K562 (cell line): Measurements from ENCODE around the gene LGALS3. TPM values are rescaled to one million over a fixed set of nuclear protein-coding genes. Genes with fewer than 3 reads are reported as not detected.

ENCODE experiments used
- ATAC-seq: fragments of 200-7000 bp; cut with Tn5 transposase; 3 replicates; pipeline ENCODE4 v1.9.1; 2020; ENCODE audit warnings: moderate library complexity
- BruUV-seq: library from RNA; stranded (reverse); fragments of 400-500 nt; replicated peaks from 2 replicates; lab custom pipeline; 2021; lab: Mats Ljungman, UMichigan
- CTCF ChIA-PET: fragments of 300-600 bp; formaldehyde crosslinking; extraction: SDS; loops from one replicate; lab custom pipeline; 2021; ENCODE audit warnings: low intra/inter-chr PET ratio; lab: Yijun Ruan, JAX
- POLR2A ChIA-PET: fragments of 300-600, 350-650 bp; sonication (Branson Sonifier 250); formaldehyde crosslinking; extraction: SDS; loops from one replicate; lab custom pipeline; 2021; ENCODE audit warnings: antibody characterized with exemption, inconsistent platforms; lab: Yijun Ruan, JAX
- DNase-seq, 4 experiments: peaks; one replicate each; pipeline versions ENCODE4 v3.0.0 to v3.0.0-alpha.2; 2011 to 2018; ENCODE audit warnings: low spot score in 3 of 4, mixed read lengths in 3 of 4; ENCODE audit errors: extremely low read depth in 1 of 4
- FAIRE-seq: peaks from 2 replicates; lab custom pipeline; 2011; peaks lifted over from hg19 to GRCh38; lab: Jason Lieb, UNC
- H2AFZ ChIP-seq: 2 replicates; pipeline ENCODE4 v1.6.0; 2011; ENCODE audit warnings: low read depth, low read length, control low read depth, inconsistent platforms
- H3K27ac ChIP-seq: fragments of 200-600 bp; 3 replicates; pipeline ENCODE4 v1.8.0; 2011; ENCODE audit warnings: low read depth, mild to moderate bottlenecking, control low read depth, inconsistent platforms, low read length, moderate library complexity, mixed read lengths; ENCODE audit errors: extremely low read depth
- H3K27me3 ChIP-seq, 2 experiments: fragments of 300-600 bp in 1 of 2; 2 replicates in 1 of 2; 3 replicates in 1 of 2; pipeline versions ENCODE4 v1.6.0 to v1.8.0; 2011; ENCODE audit warnings: inconsistent platforms in 2 of 2, low read length in 2 of 2, mild to moderate bottlenecking in 1 of 2, mixed read lengths in 1 of 2, moderate library complexity in 1 of 2; ENCODE audit not compliant: control insufficient read depth in 2 of 2, insufficient read depth in 2 of 2
- H3K36me3 ChIP-seq: fragments of 300-600 bp; 3 replicates; pipeline ENCODE4 v1.8.0; 2011; ENCODE audit warnings: mild to moderate bottlenecking, low read length, inconsistent platforms; ENCODE audit not compliant: control insufficient read depth, insufficient read depth
- H3K4me1 ChIP-seq, 2 experiments: fragments of 200-600 bp in 1 of 2; replicated peaks in 1 of 2; 2 replicates in 1 of 2; 3 replicates in 1 of 2; pipeline versions ENCODE4 v1.5.1 to v1.8.0; 2011; ENCODE audit warnings: inconsistent platforms in 2 of 2, low read length in 2 of 2, mild to moderate bottlenecking in 1 of 2, mixed read lengths in 1 of 2, moderate library complexity in 1 of 2; ENCODE audit not compliant: control insufficient read depth in 2 of 2, insufficient read depth in 2 of 2
- H3K4me2 ChIP-seq: 2 replicates; pipeline ENCODE4 v1.6.1; 2011; ENCODE audit warnings: low read length, control low read depth, inconsistent platforms, mixed read lengths; ENCODE audit not compliant: insufficient read depth
- H3K4me3 ChIP-seq: fragments of 200-600 bp; sonication (generic), shearing (Covaris generic); 2 replicates; pipeline ENCODE4 v1.5.1; 2016; ENCODE audit warnings: control low read depth, inconsistent platforms
- H3K79me2 ChIP-seq: fragments of 200-600 bp; 3 replicates; pipeline ENCODE4 v1.8.0; 2011; ENCODE audit warnings: low read length, inconsistent platforms; ENCODE audit not compliant: control insufficient read depth, insufficient read depth
- H3K9ac ChIP-seq, 2 experiments: 2 replicates each; pipeline versions ENCODE4 v1.6.0 to v1.6.1; 2011; ENCODE audit warnings: low read depth in 2 of 2, low read length in 2 of 2, control low read depth in 1 of 2, inconsistent platforms in 1 of 2, mild to moderate bottlenecking in 1 of 2, mixed read lengths in 1 of 2; ENCODE audit not compliant: insufficient read depth in 1 of 2
- H3K9me1 ChIP-seq: one replicate; pipeline ENCODE4 v1.6.0; 2011; ENCODE audit warnings: inconsistent platforms, mild to moderate bottlenecking, low read length, moderate library complexity; ENCODE audit not compliant: control insufficient read depth, insufficient read depth
- H3K9me3 ChIP-seq: replicated peaks from 2 replicates; pipeline ENCODE4 v1.5.1; 2011; ENCODE audit warnings: low read depth, low read length, inconsistent platforms; ENCODE audit not compliant: control insufficient read depth, insufficient read depth
- H4K20me1 ChIP-seq: replicated peaks from 2 replicates; pipeline ENCODE4 v1.6.1; 2011; ENCODE audit warnings: low read length, inconsistent platforms, mixed read lengths; ENCODE audit not compliant: control insufficient read depth, insufficient read depth
- NR2C1 ChIP-seq, 2 experiments: fragments of 450-650 bp; IDR thresholded peaks; 2 replicates each; pipeline ENCODE4 v1.6.1; 2017; ENCODE audit warnings: mild to moderate bottlenecking in 2 of 2, antibody characterized with exemption in 1 of 2, inconsistent platforms in 1 of 2, missing compliant biosample characterization in 1 of 2, missing genetic modification characterization in 1 of 2
- PREB ChIP-seq: sonication (generic); formaldehyde crosslinking; IDR thresholded peaks from 2 replicates; pipeline ENCODE4 v1.8.1; 2023; ENCODE audit warnings: mild to moderate bottlenecking, missing genetic modification reagents
- RFX1 ChIP-seq: fragments of 450-650 bp; IDR thresholded peaks from 2 replicates; pipeline ENCODE4 v1.6.1; 2016; ENCODE audit warnings: mild to moderate bottlenecking, moderate library complexity
- ZFP36 ChIP-seq: fragments of 150-350 bp; IDR thresholded peaks from 2 replicates; pipeline ENCODE4 v1.6.1; 2018; ENCODE audit warnings: low read length, low read depth; ENCODE audit not compliant: partially characterized antibody
- WGBS: fragments of 100-300 bp; shearing (Covaris generic); methylation state at CpG from one replicate; pipeline ENCODE4 v1.1.6; 2016; ENCODE audit warnings: low coverage, mixed read lengths; ENCODE audit not compliant: insufficient coverage; ENCODE audit errors: missing lambda C conversion rate; 5-methylcytosine and 5-hydroxymethylcytosine counted together
- in situ Hi-C: fragments of 300-500 bp; cut with MboI; formaldehyde crosslinking; loops from 4 replicates; pipeline ENCODE4 v1.15.0; 2018; ENCODE audit warnings: inconsistent platforms, mixed read lengths
- intact Hi-C: fragments of 100-400 bp; cut with micrococcal nuclease; formaldehyde crosslinking; loops from 2 replicates; pipeline ENCODE4 v1.14.2; 2022
- polyA plus RNA-seq, 8 experiments: library from polyadenylated mRNA; depleted of rRNA in 4 of 8; stranded (reverse) in 5 of 8; unstranded in 3 of 8; fragments of >200 nt; fragmentation: Nextera tagmentation in 2 of 8; fragmentation: Illumina TruSeq in 1 of 8; extraction: Ambion mirVana in 2 of 8; extraction: Trizol in 1 of 8; gene quantifications; 2 replicates each; pipeline versions ENCODE4 v1.2.1 to v1.2.3, GENCODE V29; 2011 to 2014; ENCODE audit warnings: inconsistent platforms in 1 of 8, missing spikeins in 1 of 8
- total RNA-seq, 7 experiments: library from RNA; depleted of rRNA in 6 of 7; stranded (reverse); fragments of >200 nt in 6 of 7; fragmentation: Illumina TruSeq in 2 of 7; extraction: Trizol in 2 of 7; gene quantifications; 2 replicates each; pipeline versions ENCODE4 v1.2.1 to v1.2.3, GENCODE V29; 2011 to 2021; ENCODE audit warnings: low replicate concordance in 1 of 7

The LGALS3 gene
- total and polyA plus RNA-seq, 9 of the 15 experiments (the other 6 are each of a cell fraction or from before 2014, with no cell fraction given) = 0.04 to 1.9 (median 1.1) TPM

GRCh38 chr14:55123101-55123500 is 6.0 kb upstream of the LGALS3 start:
- intact Hi-C loops = no loop called here
- POLR2A ChIA-PET = no interaction called here
- H4K20me1 ChIP-seq = no peaks in the 10 kb centered on the region
- no peak for ATAC-seq
- H3K27ac ChIP-seq = no peak overlapping the region
- H3K4me3 ChIP-seq = no peak overlapping the region
- CTCF ChIA-PET = no interaction called here
- no peaks in the 10 kb centered on the region for H3K27me3 ChIP-seq
- H3K9me1 ChIP-seq = no peaks in the 10 kb centered on the region
- no peaks in the 10 kb centered on the region for H3K9me3 ChIP-seq
- no peaks in the 10 kb centered on the region for H3K79me2 ChIP-seq
- no TSS peak for BruUV-seq
- 76% methylated on average over 4 of the region's 8 CpGs for WGBS
- H3K36me3 ChIP-seq = no peaks in the 10 kb centered on the region
- no peak overlapping the region for H2AFZ ChIP-seq
- peaks cover 9 to 17% of the 10 kb centered on the region in 2 experiments; a peak in 4 of 5 replicates for H3K4me1 ChIP-seq
- no peak for FAIRE-seq
- no peak overlapping the region for H3K9ac ChIP-seq
- DNase-seq = no peak
- in situ Hi-C loops = no loop called here
- H3K4me2 ChIP-seq = no peak overlapping the region
- TF ChIP-seq ZFP36 = no peak
- no peak for TF ChIP-seq PREB (CRISPR knock-in tag)
- peak; percentile 73 for TF ChIP-seq RFX1

- H3K9me1 ChIP-seq = no peaks in the 10 kb centered on the region
- H3K9ac ChIP-seq = no peak overlapping the region
- no TSS peak for BruUV-seq
- H3K9me3 ChIP-seq = no peaks in the 10 kb centered on the region
- peaks cover 10 to 14% of the 10 kb centered on the region in 2 experiments; a peak in 4 of 5 replicates for H3K4me1 ChIP-seq
- no peaks in the 10 kb centered on the region for H4K20me1 ChIP-seq
- ATAC-seq (no peak), DNase-seq (no peak), FAIRE-seq (no peak)
- H3K4me2 ChIP-seq = no peak overlapping the region
- in situ Hi-C loops (no loop called here), intact Hi-C loops (no loop called here)
- no peak overlapping the region for H3K4me3 ChIP-seq
- no peaks in the 10 kb centered on the region for H3K27me3 ChIP-seq
- no peak overlapping the region for H2AFZ ChIP-seq
- ChIA-PET POLR2A (interaction anchor here (0.6 to 2.0 kb wide), 2 partner anchors 21 to 89 kb away, joined by 3 to 7 read pairs; no protein-coding TSS in a partner anchor), CTCF (no interaction called here)
- H3K79me2 ChIP-seq = no peaks in the 10 kb centered on the region
- no peak overlapping the region for H3K27ac ChIP-seq
- H3K36me3 ChIP-seq = no peaks in the 10 kb centered on the region
- 53% methylated on average over 5 of the region's 9 CpGs for WGBS
- TF ChIP-seq NR2C1 (IDR thresholded peaks at IDR 0.05) = no peak
- TF ChIP-seq NR2C1 (tag; IDR thresholded peaks at IDR 0.05) = no peak
Measured at GRCh38 chr14:55123852-55124639, 5.0 kb upstream of the LGALS3 start.
